Activated T-cell treated with anti-CD3 and anti-CD28 coated beads, Interleukin-2, amount 50 U/mL, for 24 hours (primary cell): Measurements from ENCODE around the gene CCND1.

Experiments used
- DNase-seq: peaks from one replicate; pipeline ENCODE4 v3.0.0-alpha.2; 2020
- H3K27ac Mint-ChIP-seq: 2 replicates; pipeline ENCODE4 v1.8.0; 2020; ENCODE audit warnings: mild to moderate bottlenecking, mixed read lengths
- H3K27me3 Mint-ChIP-seq: 2 replicates; pipeline ENCODE4 v1.8.0; 2020; ENCODE audit warnings: mixed read lengths
- H3K36me3 Mint-ChIP-seq: 2 replicates; pipeline ENCODE4 v1.8.0; 2020; ENCODE audit warnings: low read depth, mixed read lengths
- H3K4me1 Mint-ChIP-seq: 2 replicates; pipeline ENCODE4 v1.8.0; 2020; ENCODE audit warnings: low read depth, mixed read lengths
- H3K4me3 Mint-ChIP-seq: 2 replicates; pipeline ENCODE4 v1.8.0; 2020; ENCODE audit warnings: mild to moderate bottlenecking, moderate library complexity, mixed read lengths
- H3K9me3 Mint-ChIP-seq: 2 replicates; pipeline ENCODE4 v1.8.0; 2020; ENCODE audit warnings: mixed read lengths

The CCND1 gene

DNA sequence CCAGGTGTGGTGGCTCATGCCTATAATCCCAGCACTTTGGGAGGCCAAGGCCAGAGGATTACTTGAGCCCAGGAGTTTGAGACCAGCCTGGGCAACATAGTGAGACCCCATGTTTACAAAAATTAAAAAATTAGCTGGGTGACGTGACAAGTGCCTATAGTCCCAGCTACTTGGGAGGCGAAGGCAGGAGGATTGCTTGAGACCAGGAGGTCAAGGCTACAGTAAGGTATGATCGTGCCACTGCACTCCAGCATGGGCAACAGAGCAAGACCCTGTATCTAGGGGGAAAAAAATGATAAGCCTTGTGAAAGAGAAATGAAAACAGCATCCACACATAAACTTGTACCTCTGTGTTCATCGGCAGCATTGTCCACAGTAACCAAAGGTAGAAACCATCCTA, 8.1 kb upstream of the CCND1 start:
- no peak overlapping the region for H3K4me3 Mint-ChIP-seq
- no peak for DNase-seq
- peaks cover 7% of the 10 kb centered on the region for H3K4me1 Mint-ChIP-seq
- H3K9me3 Mint-ChIP-seq, result peaks cover 7% of the 10 kb centered on the region
- no peaks in the 10 kb centered on the region for H3K36me3 Mint-ChIP-seq
- no peak overlapping the region for H3K27ac Mint-ChIP-seq
- H3K27me3 Mint-ChIP-seq, result peaks cover 55% of the 10 kb centered on the region

DNA sequence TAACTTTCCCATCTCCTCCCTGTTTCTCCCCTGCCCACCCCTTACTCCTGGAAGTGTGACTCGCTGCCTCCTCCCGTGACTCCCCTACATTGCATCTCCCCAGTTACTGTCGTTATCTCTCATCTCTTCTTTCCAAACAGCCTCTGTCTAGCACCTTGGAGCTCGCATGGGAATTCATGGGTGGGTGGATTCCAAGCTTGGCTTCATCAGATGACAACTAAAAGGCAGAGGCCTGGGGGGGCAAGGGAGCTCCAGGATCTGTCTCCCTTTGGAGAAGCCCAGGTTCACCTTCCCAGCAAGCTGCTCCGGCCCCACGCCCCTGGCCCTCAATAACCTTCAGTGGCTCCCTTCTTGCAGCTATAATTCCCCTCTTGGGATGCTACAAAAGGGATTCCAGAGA, 6.9 kb upstream of the CCND1 start:
- H3K27me3 Mint-ChIP-seq, result peaks cover 62% of the 10 kb centered on the region

DNA sequence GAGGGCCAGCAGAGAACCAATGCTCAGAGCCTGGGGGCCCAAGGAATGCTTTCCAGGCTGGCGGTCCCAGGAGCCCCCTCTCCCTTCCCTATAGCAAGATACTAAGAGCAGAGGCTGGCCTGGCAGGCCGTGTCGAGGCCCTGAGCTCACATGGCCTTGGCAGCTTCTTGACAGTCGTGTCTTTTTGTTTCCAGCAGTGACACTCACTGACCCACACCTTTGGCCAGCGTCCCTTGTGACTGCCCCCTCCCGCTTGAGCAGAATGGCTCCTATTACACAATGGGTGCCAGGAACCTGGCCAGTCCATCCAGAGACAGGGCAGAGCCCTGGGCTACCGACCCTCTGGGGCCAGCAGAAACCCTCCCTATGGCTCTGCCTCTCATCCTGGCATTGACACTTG, 6.4 kb upstream of the CCND1 start:
- H3K36me3 Mint-ChIP-seq, result no peaks in the 10 kb centered on the region
- peaks cover 5% of the 10 kb centered on the region for H3K9me3 Mint-ChIP-seq
- no peak for DNase-seq
- peaks cover 15% of the 10 kb centered on the region for H3K4me1 Mint-ChIP-seq
- H3K27ac Mint-ChIP-seq, result no peak overlapping the region
- peaks cover 64% of the 10 kb centered on the region for H3K27me3 Mint-ChIP-seq
- no peak overlapping the region for H3K4me3 Mint-ChIP-seq

More for the DNA sequence above, 6.9 kb upstream of the CCND1 start:
- DNase-seq, result no peak
- H3K4me3 Mint-ChIP-seq, result no peak overlapping the region
- peaks cover 7% of the 10 kb centered on the region for H3K9me3 Mint-ChIP-seq
- H3K36me3 Mint-ChIP-seq, result no peaks in the 10 kb centered on the region
- H3K4me1 Mint-ChIP-seq, result peaks cover 14% of the 10 kb centered on the region
- H3K27ac Mint-ChIP-seq, result no peak overlapping the region

DNA sequence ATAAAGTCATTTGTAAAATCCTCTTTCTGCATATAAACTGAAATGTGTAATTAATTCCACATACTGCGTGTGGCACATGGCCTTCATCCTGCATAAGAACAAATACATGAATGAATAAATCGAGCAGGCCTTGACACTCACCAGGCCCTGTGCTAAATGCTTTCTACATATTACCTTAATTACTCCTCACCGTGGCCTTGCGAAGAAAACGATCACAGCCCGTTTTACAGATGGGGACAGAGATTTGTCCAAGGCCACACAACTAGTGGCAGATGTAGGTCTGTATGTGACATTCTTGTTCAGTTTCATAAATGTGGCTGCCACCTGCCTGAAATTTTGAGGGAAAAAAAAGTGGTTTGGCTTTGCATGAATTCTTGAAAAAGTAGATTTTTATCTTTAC, 5.8 kb upstream of the CCND1 start:
- H3K36me3 Mint-ChIP-seq, result no peaks in the 10 kb centered on the region
- peaks cover 17% of the 10 kb centered on the region for H3K4me1 Mint-ChIP-seq
- no peak for DNase-seq
- H3K4me3 Mint-ChIP-seq, result no peak overlapping the region
- H3K27me3 Mint-ChIP-seq, result peaks cover 66% of the 10 kb centered on the region
- no peak overlapping the region for H3K27ac Mint-ChIP-seq
- H3K9me3 Mint-ChIP-seq, result no peaks in the 10 kb centered on the region

DNA sequence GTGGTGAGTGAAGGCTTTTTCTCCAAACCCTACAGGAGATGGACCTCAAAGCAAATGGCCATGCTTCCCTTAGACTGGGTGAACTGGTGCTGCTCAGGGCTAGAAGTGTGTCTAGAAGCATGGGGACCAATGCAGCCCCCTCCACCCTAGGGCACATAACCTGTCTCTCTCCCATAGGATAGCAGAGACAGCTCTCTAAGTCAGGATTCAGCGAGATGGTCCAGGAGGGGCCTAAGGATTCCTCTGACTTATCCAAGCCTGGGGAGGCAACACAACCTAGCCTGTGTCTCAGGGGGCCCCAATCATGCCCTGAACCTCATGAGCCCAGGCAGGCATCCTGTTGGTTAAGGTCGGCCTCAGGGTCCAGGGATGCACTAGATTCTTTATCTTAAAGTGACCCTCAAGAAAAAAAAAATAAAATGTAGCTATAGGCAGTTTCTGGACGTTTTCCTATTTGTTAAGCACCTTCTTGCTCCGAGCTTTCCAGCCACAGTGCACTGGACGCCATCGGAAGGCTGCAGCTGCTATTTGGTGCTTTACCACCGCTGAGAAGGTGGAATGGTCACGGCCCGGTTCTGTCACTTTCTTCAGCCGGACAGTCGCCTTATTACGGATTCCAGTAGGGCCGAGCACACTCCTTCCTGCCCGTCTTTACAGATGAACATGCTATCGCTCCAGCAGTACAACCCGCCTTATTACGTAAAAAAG, 5.0 kb upstream of the CCND1 start:
- Mint-ChIP-seq H3K4me3 (no peak overlapping the region), H3K27ac (no peak overlapping the region), H3K36me3 (no peaks in the 10 kb centered on the region), H3K4me1 (peaks cover 22% of the 10 kb centered on the region), H3K9me3 (no peaks in the 10 kb centered on the region), H3K27me3 (peaks cover 72% of the 10 kb centered on the region)
- no peak for DNase-seq

DNA sequence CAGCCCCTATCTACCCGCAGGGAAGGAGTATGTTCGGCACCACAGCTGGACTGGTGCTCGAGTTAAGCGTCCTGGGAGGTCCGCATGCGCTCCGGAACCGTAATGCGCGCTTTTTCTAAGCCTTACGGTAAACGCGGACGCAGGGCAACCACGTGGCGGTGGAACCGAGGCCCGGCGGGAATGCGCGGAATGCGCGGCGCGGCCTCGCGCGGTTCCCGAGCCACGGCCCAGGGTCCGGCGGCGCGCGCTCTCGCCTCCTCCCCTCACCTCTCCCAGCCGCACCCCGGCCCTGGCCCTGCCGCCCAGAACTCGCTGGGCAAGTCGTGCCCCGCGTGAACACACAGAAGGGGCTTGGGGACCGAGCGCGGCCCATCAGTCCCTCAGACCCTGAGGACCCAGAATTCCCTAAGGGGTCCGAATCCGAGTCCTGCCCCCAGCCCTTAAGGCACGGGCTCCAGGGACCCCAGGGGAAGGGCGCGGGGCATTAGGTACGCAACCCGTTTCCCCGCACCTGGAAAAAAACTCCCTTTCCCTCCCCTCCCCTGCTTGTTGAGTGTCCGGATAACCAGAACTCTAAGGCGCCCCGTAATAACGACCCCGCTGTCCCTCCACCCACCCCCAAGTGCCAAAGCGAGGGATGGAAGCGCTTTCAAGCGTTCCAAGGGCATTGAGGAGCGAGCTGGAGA, 4.3 kb upstream of the CCND1 start:
- H3K9me3 Mint-ChIP-seq, result no peaks in the 10 kb centered on the region
- no peak overlapping the region for H3K27ac Mint-ChIP-seq
- peaks cover 73% of the 10 kb centered on the region for H3K27me3 Mint-ChIP-seq
- H3K36me3 Mint-ChIP-seq, result no peaks in the 10 kb centered on the region
- H3K4me3 Mint-ChIP-seq, result no peak overlapping the region
- peaks cover 27% of the 10 kb centered on the region for H3K4me1 Mint-ChIP-seq
- peak; percentile 49 for DNase-seq

DNA sequence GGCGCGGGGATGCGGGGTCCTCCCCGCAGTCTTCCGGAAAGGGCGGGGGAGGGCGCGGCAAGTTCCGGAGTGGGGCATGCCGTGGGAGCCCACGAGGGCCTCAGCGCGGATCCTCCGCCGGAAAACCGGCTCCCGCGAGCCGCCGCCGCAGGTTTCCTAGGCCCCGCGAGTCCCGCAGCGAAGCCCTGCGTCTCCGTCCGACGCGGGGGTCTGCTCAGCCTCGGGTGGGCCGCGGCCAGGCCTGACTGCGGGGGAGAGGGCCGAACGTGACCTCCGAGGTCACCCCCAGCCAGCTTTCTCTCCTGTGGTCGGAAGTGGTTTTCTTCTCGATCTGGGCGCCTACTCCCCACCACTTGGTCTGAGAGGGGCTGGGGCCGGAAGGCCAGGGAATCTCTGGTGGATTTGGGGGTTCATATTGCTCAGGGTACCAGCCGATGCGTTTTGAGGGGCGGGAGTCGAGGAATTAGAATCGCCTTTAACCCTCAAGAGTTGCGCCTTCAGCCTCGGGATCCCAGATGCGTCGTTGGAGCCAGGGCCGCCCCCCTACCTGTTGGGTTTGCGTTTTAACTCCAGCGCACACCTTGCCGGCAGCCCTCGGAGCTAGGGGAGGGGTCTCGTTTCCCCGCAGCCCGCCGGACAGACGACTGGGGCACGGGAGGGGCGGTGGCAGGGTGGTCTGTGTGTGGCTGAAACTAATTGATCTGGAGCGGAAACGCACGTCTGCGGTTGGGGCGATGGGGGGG, 3.6 kb upstream of the CCND1 start:
- peaks cover 69% of the 10 kb centered on the region for H3K27me3 Mint-ChIP-seq

DNA sequence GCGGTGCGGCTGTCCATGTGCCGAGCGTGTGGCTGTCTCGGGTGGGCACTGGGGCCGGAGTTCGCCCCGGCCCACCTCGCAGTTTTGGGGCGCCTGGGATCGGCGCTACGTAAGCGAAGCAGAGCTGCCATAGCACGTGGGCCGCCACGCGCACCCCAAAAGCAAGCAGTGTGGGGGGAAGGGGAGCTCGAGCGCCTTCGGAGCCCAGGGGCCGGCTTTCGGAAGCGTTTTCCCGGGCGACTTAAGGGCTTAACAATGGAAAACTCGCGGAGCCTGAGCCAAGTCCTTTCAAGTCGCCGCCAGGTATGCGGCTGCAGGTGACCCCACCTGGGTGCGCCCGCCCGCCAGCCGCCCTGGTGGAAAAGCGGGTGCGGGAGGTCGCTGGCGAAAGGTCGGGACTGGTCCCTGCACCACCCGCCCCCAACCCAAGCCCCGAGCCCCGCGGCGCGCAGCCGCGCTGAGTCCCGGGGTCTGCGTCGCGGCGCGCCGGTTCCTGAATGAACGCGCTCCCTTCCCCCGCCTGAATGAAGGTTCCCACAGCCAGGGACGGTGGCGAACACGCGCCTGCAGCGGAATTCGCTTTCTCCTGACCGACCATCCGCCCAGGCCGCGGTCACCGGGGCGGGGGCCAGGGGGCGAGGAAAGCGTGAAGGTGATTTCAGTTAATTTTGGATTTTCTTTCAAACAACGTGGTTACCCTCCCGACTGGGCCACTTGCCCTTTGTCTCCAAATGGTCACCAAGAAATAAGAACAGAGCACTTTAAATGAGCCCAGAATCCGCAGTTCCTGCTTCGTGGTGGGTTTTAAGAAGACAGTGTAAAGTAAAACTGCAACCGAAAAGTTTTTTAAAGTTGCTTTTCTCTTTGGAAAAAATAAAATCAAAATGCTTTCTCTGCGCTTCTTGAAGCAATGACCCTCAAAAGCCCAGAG, 2.8 kb upstream of the CCND1 start:
- peak overlapping the region; percentile 25 for H3K4me3 Mint-ChIP-seq
- no peaks in the 10 kb centered on the region for H3K9me3 Mint-ChIP-seq
- peaks cover 27% of the 10 kb centered on the region for H3K4me1 Mint-ChIP-seq
- H3K36me3 Mint-ChIP-seq, result no peaks in the 10 kb centered on the region
- peaks cover 68% of the 10 kb centered on the region for H3K27me3 Mint-ChIP-seq
- no peak for DNase-seq
- H3K27ac Mint-ChIP-seq, result no peak overlapping the region

More for the DNA sequence above, 3.6 kb upstream of the CCND1 start:
- no peaks in the 10 kb centered on the region for H3K36me3 Mint-ChIP-seq
- no peak overlapping the region for H3K4me3 Mint-ChIP-seq
- no peaks in the 10 kb centered on the region for H3K9me3 Mint-ChIP-seq
- DNase-seq, result no peak
- H3K4me1 Mint-ChIP-seq, result peaks cover 27% of the 10 kb centered on the region
- no peak overlapping the region for H3K27ac Mint-ChIP-seq

DNA sequence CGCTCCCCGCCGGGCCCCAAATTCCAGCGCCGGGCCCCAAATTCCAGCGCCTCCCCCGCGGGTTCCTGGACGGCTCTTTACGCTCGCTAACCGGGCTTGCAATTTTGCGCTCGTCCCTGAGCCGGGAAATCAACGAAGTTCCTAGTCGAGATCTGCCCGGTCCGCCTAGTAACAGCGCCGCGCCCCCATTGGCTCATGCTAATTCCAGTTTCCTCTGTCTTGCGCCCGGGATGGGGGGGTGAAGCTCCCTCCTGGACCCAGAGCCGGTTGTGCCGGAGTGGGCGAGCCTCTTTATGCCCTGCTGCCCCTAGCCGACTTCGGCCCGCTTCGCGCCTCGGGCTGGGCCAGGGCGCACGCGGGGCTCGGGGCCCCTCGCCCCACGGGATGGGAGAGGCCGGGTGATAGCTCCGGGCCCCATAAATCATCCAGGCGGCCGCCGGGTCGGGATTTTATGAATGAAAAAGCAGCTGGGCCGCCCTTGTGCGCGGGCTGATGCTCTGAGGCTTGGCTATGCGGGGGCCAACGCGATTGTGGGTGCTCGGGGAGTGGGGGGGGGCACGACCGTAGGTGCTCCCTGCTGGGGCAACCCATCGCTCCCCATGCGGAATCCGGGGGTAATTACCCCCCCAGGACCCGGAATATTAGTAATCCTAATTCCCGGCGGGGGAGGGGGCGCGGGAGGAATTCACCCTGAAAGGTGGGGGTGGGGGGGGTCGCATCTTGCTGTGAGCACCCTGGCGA, 1.8 kb upstream of the CCND1 start:
- Mint-ChIP-seq H3K27me3 (peaks cover 62% of the 10 kb centered on the region), H3K9me3 (no peaks in the 10 kb centered on the region), H3K27ac (no peak overlapping the region), H3K4me3 (no peak overlapping the region), H3K4me1 (peaks cover 30% of the 10 kb centered on the region), H3K36me3 (no peaks in the 10 kb centered on the region)
- DNase-seq, result peak; percentile 52

DNA sequence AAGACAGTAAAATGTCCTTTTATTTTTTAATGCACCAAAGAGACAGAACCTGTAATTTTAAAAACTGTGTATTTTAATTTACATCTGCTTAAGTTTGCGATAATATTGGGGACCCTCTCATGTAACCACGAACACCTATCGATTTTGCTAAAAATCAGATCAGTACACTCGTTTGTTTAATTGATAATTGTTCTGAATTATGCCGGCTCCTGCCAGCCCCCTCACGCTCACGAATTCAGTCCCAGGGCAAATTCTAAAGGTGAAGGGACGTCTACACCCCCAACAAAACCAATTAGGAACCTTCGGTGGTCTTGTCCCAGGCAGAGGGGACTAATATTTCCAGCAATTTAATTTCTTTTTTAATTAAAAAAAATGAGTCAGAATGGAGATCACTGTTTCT, 1.1 kb upstream of the CCND1 start:
- no peak overlapping the region for H3K4me3 Mint-ChIP-seq
- H3K36me3 Mint-ChIP-seq, result no peaks in the 10 kb centered on the region
- no peak for DNase-seq
- H3K27me3 Mint-ChIP-seq, result peaks cover 56% of the 10 kb centered on the region
- no peak overlapping the region for H3K27ac Mint-ChIP-seq
- H3K9me3 Mint-ChIP-seq, result no peaks in the 10 kb centered on the region
- peaks cover 30% of the 10 kb centered on the region for H3K4me1 Mint-ChIP-seq

DNA sequence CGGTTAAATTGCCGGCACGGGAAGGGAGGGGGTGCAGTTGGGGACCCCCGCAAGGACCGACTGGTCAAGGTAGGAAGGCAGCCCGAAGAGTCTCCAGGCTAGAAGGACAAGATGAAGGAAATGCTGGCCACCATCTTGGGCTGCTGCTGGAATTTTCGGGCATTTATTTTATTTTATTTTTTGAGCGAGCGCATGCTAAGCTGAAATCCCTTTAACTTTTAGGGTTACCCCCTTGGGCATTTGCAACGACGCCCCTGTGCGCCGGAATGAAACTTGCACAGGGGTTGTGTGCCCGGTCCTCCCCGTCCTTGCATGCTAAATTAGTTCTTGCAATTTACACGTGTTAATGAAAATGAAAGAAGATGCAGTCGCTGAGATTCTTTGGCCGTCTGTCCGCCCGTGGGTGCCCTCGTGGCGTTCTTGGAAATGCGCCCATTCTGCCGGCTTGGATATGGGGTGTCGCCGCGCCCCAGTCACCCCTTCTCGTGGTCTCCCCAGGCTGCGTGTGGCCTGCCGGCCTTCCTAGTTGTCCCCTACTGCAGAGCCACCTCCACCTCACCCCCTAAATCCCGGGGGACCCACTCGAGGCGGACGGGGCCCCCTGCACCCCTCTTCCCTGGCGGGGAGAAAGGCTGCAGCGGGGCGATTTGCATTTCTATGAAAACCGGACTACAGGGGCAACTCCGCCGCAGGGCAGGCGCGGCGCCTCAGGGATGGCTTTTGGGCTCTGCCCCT, 529 bp upstream of the CCND1 start:
- Mint-ChIP-seq H3K36me3 (no peaks in the 10 kb centered on the region), H3K9me3 (no peaks in the 10 kb centered on the region), H3K4me1 (peaks cover 30% of the 10 kb centered on the region), H3K27ac (no peak overlapping the region), H3K4me3 (peak overlapping the region; percentile 47), H3K27me3 (peaks cover 50% of the 10 kb centered on the region)
- DNase-seq, result no peak

DNA sequence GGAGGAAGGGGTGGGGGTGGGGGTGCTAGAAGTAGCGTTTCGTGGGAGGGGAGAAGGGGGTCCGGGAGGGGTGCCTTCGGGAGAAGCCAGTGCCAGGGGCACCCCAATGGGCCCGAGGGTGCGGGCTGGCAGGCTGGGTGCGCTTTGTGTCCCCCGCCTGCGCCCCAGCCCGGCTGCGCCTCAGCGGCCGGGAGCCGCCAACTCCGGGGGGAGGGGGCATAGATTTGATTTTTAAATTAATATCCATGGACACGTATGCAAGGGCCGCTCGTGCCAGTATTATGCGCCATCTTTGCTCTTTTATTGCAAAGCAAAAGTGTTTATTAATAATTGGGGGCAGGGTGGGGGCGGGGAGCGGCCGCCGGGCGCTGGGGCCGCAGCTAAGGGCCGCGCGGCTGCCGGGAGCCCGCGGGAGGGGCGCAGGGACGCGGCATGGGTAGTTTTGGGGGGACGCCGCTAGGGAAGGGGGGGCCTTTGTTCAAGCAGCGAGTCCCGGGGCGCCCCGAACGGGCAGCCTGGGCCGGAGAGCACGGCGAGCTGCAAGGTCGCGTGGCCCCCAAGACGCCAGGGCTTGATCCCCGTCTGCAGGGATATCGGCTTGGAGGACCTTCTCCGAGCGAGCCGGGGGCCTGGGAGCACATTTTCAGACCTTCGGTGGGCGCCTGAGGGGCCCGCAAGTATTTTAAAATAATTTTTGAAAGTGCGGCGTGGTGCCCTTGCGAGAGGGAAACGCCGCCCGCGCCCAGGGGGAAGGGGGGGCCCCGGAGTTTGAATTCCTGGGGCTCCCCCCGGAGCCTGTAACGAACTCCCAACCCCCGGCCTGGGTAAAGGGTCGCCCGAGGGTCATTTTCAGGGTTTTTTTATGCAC, 959 bp downstream of the CCND1 start:
- Mint-ChIP-seq H3K4me3 (peak overlapping the region; percentile 69), H3K36me3 (no peaks in the 10 kb centered on the region), H3K27me3 (peaks cover 36% of the 10 kb centered on the region), H3K9me3 (no peaks in the 10 kb centered on the region), H3K27ac (no peak overlapping the region), H3K4me1 (peaks cover 29% of the 10 kb centered on the region)
- peak; percentile 54 for DNase-seq
